Measurements from ENCODE around the gene CSN1S1. TPM values are rescaled to one million over a fixed set of nuclear protein-coding genes. Genes with fewer than 3 reads are reported as not detected.
"Not testable (repeated sequence)": the region's sequence is repeated elsewhere in the genome, so short reads cannot be mapped to it uniquely, and the experiment has no call there.

Gene CSN1S1
- total RNA-seq, 4 donors from 2014 or later, result 3.9 TPM; not detected in 3

GRCh38 chr4:69910016-69910782 is 20.7 kb upstream of the CSN1S1 start:
- TF ChIP-seq POLR2A (IDR thresholded peaks at IDR 0.05), result no peak
- TF ChIP-seq, protein P1, sequence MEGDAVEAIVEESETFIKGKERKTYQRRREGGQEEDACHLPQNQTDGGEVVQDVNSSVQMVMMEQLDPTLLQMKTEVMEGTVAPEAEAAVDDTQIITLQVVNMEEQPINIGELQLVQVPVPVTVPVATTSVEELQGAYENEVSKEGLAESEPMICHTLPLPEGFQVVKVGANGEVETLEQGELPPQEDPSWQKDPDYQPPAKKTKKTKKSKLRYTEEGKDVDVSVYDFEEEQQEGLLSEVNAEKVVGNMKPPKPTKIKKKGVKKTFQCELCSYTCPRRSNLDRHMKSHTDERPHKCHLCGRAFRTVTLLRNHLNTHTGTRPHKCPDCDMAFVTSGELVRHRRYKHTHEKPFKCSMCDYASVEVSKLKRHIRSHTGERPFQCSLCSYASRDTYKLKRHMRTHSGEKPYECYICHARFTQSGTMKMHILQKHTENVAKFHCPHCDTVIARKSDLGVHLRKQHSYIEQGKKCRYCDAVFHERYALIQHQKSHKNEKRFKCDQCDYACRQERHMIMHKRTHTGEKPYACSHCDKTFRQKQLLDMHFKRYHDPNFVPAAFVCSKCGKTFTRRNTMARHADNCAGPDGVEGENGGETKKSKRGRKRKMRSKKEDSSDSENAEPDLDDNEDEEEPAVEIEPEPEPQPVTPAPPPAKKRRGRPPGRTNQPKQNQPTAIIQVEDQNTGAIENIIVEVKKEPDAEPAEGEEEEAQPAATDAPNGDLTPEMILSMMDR (IDR thresholded peaks at IDR 0.05), result no peak
- TF ChIP-seq EP300 (IDR thresholded peaks at IDR 0.05), result no peak
- H3K4me1 ChIP-seq, result no peaks in the 10 kb centered on the region
- H3K9me3 ChIP-seq, result no peaks in the 10 kb centered on the region
- H3K4me3 ChIP-seq, result no peak overlapping the region
- no peak for DNase-seq (ENCODE audit: low spot score in 2 of 2)
- no peaks in the 10 kb centered on the region for H3K27me3 ChIP-seq
- no peaks in the 10 kb centered on the region for H3K36me3 ChIP-seq
- WGBS, 2 donors, result 79 to 85% methylated on average over 2 of the region's 2 CpGs
- H3K27ac ChIP-seq, result no peak overlapping the region

GRCh38 chr4:69920874-69921273 is 10.0 kb upstream of the CSN1S1 start:
- Histone ChIP-seq H3K4me1 (no peaks in the 10 kb centered on the region), H3K9me3 (no peaks in the 10 kb centered on the region), H3K27me3 (no peaks in the 10 kb centered on the region), H3K4me3 (no peak overlapping the region), H3K27ac (no peak overlapping the region), H3K36me3 (no peaks in the 10 kb centered on the region)
- DNase-seq (ENCODE audit: low spot score in 2 of 2), result no peak
- TF ChIP-seq EP300 (IDR thresholded peaks at IDR 0.05), result no peak
- TF ChIP-seq POLR2A (IDR thresholded peaks at IDR 0.05), result no peak
- TF ChIP-seq, protein P1 (IDR thresholded peaks at IDR 0.05), result no peak
- WGBS, 2 donors, result 49 to 50% methylated on average over 4 of the region's 4 CpGs

DNA sequence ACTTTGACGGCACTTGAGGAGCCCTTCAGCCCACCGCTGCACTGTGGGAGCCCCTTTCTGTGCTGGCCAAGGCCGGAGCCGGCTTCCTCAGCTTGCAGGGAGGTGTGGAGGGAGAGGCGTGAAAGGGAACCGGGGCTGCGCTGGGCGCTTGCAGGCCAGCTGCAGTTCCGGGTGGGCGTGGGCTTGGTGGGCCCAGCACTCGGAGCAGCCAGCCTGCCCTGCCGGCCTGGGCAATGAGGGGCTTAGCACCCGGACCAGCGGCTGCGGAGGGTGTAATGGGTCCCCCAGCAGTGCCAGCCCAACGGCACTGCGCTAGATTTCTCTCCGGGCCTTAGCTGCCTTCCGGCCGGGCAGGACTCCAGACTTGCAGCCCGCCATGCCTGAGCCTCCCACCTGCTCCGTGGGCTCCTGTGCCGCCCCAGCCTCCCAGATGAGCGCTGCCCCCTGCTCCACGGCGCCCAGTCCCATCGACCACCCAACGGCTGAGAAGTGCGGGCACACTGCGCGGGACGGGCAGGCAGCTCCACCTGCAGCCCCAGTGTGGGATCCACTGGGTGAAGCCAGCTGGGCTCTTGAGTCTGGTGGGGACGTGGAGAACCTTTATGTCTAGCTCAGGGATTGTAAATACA is 7.0 kb upstream of the CSN1S1 start:
- WGBS, 2 donors, result 92 to 93% methylated on average over 19 of the region's 33 CpGs
- H3K4me1 ChIP-seq; H3K4me3 ChIP-seq; H3K9me3 ChIP-seq; H3K36me3 ChIP-seq; DNase-seq (ENCODE audit: low spot score in 2 of 2); H3K27ac ChIP-seq; H3K27me3 ChIP-seq: not testable (repeated sequence)

DNA sequence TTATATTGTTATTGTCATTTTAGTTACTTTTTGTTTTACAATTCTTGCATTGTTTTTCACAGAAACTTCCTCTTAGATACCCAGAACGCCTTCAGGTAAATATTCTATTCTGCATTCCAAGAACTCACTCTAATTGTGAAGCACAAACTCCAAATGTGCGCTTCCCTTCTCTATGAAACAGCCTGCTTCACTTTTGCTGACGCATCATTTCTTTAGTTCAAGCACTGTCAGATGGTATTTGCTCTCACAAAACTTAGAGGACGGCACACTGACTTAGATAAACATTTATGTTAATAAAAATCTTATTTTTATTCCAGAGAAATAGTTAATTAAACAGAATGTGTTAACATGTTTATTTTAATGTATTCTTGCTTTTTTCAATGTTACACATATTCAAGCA is 3.3 kb downstream of the CSN1S1 start:
- 64 to 72% methylated on average over 4 of the region's 4 CpGs for WGBS, 2 donors
- TF ChIP-seq EP300 (IDR thresholded peaks at IDR 0.05) (no peak), POLR2A (IDR thresholded peaks at IDR 0.05) (no peak)
- TF ChIP-seq, protein P1 (IDR thresholded peaks at IDR 0.05), result no peak

DNA sequence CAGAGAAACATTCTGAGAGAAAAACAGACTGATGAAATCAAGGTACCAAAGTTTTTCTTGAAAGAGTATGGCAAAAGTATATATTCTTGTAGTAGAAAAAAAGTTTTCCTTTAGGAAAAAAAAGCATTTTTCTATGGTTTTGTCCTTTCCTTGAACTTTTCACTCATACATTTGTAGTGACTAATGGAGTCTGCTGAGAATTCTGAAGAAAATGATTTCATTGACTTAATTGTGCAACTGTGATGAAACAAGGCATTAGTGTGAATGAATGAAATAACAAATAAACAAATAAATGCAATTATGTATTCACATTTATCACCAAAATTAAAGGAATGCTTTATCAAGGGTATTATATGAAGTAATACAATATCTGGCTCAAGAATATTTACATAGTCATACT is 5.7 kb downstream of the CSN1S1 start:
- Histone ChIP-seq H3K9me3 (no peaks in the 10 kb centered on the region), H3K36me3 (no peaks in the 10 kb centered on the region), H3K4me1 (no peaks in the 10 kb centered on the region), H3K27ac (no peak overlapping the region), H3K4me3 (no peak overlapping the region), H3K27me3 (no peaks in the 10 kb centered on the region)
- TF ChIP-seq EP300 (IDR thresholded peaks at IDR 0.05), result no peak
- no peak for TF ChIP-seq POLR2A (IDR thresholded peaks at IDR 0.05)
- TF ChIP-seq, protein P1 (IDR thresholded peaks at IDR 0.05), result no peak
- no peak for DNase-seq (ENCODE audit: low spot score in 2 of 2)

More for the DNA sequence above, 3.3 kb downstream of the CSN1S1 start:
- Histone ChIP-seq H3K27ac (no peak overlapping the region), H3K4me3 (no peak overlapping the region), H3K36me3 (no peaks in the 10 kb centered on the region), H3K4me1 (no peaks in the 10 kb centered on the region), H3K9me3 (no peaks in the 10 kb centered on the region), H3K27me3 (no peaks in the 10 kb centered on the region)
- no peak for DNase-seq (ENCODE audit: low spot score in 2 of 2)
